ENCODE data around the gene IFIT1.
"Not testable (repeated sequence)": the region's sequence is repeated elsewhere in the genome, so short reads cannot be mapped to it uniquely, and the experiment has no call there.

Gene IFIT1

GRCh38 chr10:89367529-89367928, 24.9 kb upstream of the IFIT1 start:
- no peak for DNase-seq

GRCh38 chr10:89368129-89368528, 24.3 kb upstream of the IFIT1 start:
- no peak for DNase-seq

- peak; percentile 51 for DNase-seq
These were observed 23.0 kb upstream of the IFIT1 start for GRCh38 chr10:89369156-89370105.

- no peak for DNase-seq
These were observed 21.3 kb upstream of the IFIT1 start for GRCh38 chr10:89371079-89371478.

- DNase-seq = no peak
These were observed 20.4 kb upstream of the IFIT1 start for GRCh38 chr10:89371987-89372386.

GRCh38 chr10:89373916-89374711, 18.3 kb upstream of the IFIT1 start:
- DNase-seq = peak; percentile 85

- DNase-seq = no peak
These were observed 17.7 kb upstream of the IFIT1 start for GRCh38 chr10:89374713-89375141.

- no peak for DNase-seq
These were observed 14.5 kb upstream of the IFIT1 start, which contains the start of gene IFIT1B for GRCh38 chr10:89377705-89378637. Gene IFIT1B, plus strand, starts transcription at chr10:89378056. Its CDS starts 80 bp downstream, at chr10:89378136.

- no peak for DNase-seq
These were observed 13.3 kb upstream of the IFIT1 start for GRCh38 chr10:89379103-89379502.

- DNase-seq = no peak
These were observed 9.7 kb upstream of the IFIT1 start for GRCh38 chr10:89382757-89383156.

- peak; percentile 65 for DNase-seq
These were observed 7.7 kb upstream of the IFIT1 start for GRCh38 chr10:89384474-89385340.

- DNase-seq = peak; percentile 10
These were observed 3.6 kb upstream of the IFIT1 start for GRCh38 chr10:89388806-89389205.

GRCh38 chr10:89389254-89389653, 3.2 kb upstream of the IFIT1 start:
- DNase-seq = peak; percentile 45

- DNase-seq = no peak
These were observed 1.8 kb upstream of the IFIT1 start for GRCh38 chr10:89390476-89391225.

- DNase-seq = not testable (repeated sequence)
These were observed 1.2 kb upstream of the IFIT1 start for GRCh38 chr10:89391226-89391576.

GRCh38 chr10:89392974-89393373, 551 bp downstream of the IFIT1 start:
- DNase-seq = peak; percentile 79

- DNase-seq = no peak
These were observed 1.5 kb downstream of the IFIT1 start for GRCh38 chr10:89393898-89394297.

- no peak for DNase-seq
These were observed 2.7 kb downstream of the IFIT1 start for GRCh38 chr10:89395141-89395540.

- peak; percentile 67 for DNase-seq
These were observed 5.8 kb downstream of the IFIT1 start for GRCh38 chr10:89398003-89398749.

GRCh38 chr10:89399956-89400355, 7.5 kb downstream of the IFIT1 start:
- no peak for DNase-seq
